22Rv1 (cell line): ENCODE data around the gene FRRS1.

ENCODE experiments used
- ZFX ChIP-seq: fragments of 450-650 bp; IDR thresholded peaks from 2 replicates; pipeline ENCODE4 v1.6.1; 2017; ENCODE audit warnings: antibody characterized with exemption, borderline replicate concordance
- TF ChIP-seq, protein P1 (sequence below): fragments of 450-650 bp; IDR thresholded peaks from 2 replicates; pipeline ENCODE4 v1.5.1; 2017; ENCODE audit warnings: mild to moderate bottlenecking

DNA sequence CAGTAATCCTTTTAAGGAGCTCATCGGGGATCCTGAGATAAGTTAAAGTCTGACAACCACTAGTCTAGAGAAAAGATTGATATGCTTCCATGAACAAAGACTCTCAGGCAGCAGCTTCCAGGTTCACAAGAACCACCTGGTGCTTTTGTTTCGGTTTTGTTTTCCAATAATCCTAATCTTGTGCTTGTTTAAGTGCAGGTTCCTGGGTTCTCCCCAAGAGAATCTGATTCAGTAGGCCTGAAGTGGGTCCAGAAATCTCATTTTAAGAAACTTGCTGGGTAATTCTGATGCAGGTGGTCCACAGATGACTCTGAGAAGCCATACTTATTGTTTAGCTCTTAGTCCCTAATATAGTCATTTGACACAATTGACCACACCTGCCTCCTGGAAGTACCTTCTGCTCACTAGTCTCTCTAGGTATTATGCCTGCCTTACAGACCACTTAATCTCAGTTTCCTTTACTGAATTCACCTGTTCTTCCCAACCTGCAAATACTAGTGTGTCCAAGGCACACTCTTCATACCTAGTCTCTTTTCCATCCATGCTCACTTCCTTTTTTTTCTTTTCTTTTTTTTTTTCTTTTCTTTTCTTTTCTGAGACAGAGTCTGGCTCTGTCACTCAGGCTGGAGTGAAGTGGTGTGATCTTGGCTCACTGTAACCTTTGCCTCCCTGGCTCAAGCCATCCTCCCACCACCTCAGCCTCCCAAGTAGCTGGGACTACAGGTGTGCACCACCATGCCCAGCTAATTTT lies 20.5 kb upstream of the FRRS1 start:
- TF ChIP-seq, protein P1, sequence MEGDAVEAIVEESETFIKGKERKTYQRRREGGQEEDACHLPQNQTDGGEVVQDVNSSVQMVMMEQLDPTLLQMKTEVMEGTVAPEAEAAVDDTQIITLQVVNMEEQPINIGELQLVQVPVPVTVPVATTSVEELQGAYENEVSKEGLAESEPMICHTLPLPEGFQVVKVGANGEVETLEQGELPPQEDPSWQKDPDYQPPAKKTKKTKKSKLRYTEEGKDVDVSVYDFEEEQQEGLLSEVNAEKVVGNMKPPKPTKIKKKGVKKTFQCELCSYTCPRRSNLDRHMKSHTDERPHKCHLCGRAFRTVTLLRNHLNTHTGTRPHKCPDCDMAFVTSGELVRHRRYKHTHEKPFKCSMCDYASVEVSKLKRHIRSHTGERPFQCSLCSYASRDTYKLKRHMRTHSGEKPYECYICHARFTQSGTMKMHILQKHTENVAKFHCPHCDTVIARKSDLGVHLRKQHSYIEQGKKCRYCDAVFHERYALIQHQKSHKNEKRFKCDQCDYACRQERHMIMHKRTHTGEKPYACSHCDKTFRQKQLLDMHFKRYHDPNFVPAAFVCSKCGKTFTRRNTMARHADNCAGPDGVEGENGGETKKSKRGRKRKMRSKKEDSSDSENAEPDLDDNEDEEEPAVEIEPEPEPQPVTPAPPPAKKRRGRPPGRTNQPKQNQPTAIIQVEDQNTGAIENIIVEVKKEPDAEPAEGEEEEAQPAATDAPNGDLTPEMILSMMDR, result no peak
- no peak for TF ChIP-seq ZFX
